A549 (cell line): ENCODE measurements around the gene FCGR2B. TPM values are rescaled to one million over a fixed set of nuclear protein-coding genes. Genes with fewer than 3 reads are reported as not detected.

Experiments used
- ATAC-seq, 2 experiments: fragments of 200-7000 bp in 1 of 2; fragments of >200 bp in 1 of 2; cut with Nextera tagmentation in 1 of 2; cut with Tn5 transposase in 1 of 2; 3 replicates each; pipeline versions ENCODE4 v1.8.0 to v1.9.1; 2018 to 2020; ENCODE audit warnings: mild to moderate bottlenecking in 1 of 2, moderate library complexity in 1 of 2
- CTCF ChIA-PET: fragments of 300-600 bp; sonication (Branson Sonifier 250); formaldehyde crosslinking; extraction: SDS; loops from one replicate; lab custom pipeline; 2021; ENCODE audit warnings: antibody characterized with exemption, inconsistent platforms; lab: Yijun Ruan, JAX
- POLR2A ChIA-PET: fragments of 350-600 bp; formaldehyde crosslinking; extraction: SDS; loops from one replicate; lab custom pipeline; 2021; ENCODE audit warnings: antibody characterized with exemption, inconsistent platforms; lab: Yijun Ruan, JAX
- DNase-seq, 2 experiments: peaks; one replicate each; pipeline versions ENCODE4 v3.0.0 to v3.0.0-alpha.2; 2011 to 2016; ENCODE audit warnings: low read depth in 1 of 2, low spot score in 1 of 2
- FAIRE-seq: peaks from 2 replicates; lab custom pipeline; 2011; peaks lifted over from hg19 to GRCh38; lab: Jason Lieb, UNC
- H3K27ac ChIP-seq, 2 experiments: fragments of >200 bp; sonication (Bioruptor Twin); formaldehyde crosslinking; 3 replicates each; pipeline ENCODE4 v1.5.1; 2016 to 2017
- H3K4me1 ChIP-seq: fragments of >200 bp; sonication (Bioruptor Twin); formaldehyde crosslinking; 3 replicates; pipeline ENCODE4 v1.6.1; 2016
- H3K4me2 ChIP-seq: fragments of >200 bp; sonication (Bioruptor Twin); formaldehyde crosslinking; 3 replicates; pipeline ENCODE4 v1.6.1; 2016
- H3K4me3 ChIP-seq: fragments of >200 bp; sonication (Bioruptor Twin); formaldehyde crosslinking; 3 replicates; pipeline ENCODE4 v1.5.1; 2016
- H3K9me3 ChIP-seq: fragments of >200 bp; sonication (Bioruptor Twin); formaldehyde crosslinking; 3 replicates; pipeline ENCODE4 v1.6.1; 2016
- CHD2 ChIP-seq: fragments of 150-350 bp; IDR thresholded peaks from 2 replicates; pipeline ENCODE4 v1.6.1; 2014; ENCODE audit warnings: low read length; ENCODE audit not compliant: partially characterized antibody
- FOSL2 ChIP-seq, 2 experiments: fragments of 450-650 bp in 1 of 2; fragments of >200 bp in 1 of 2; sonication (Bioruptor Twin) in 1 of 2; formaldehyde crosslinking; IDR thresholded peaks; 2 replicates each; pipeline versions ENCODE4 v1.5.0 to v1.6.1; 2016 to 2020; ENCODE audit warnings: mild to moderate bottlenecking in 1 of 2, moderate library complexity in 1 of 2
- GATA3 ChIP-seq: IDR thresholded peaks from 2 replicates; pipeline ENCODE4 v1.6.1; 2012; ENCODE audit warnings: borderline replicate concordance
- JUN ChIP-seq, 2 experiments: fragments of >200 bp; sonication (Bioruptor Twin); formaldehyde crosslinking; IDR thresholded peaks; 2 replicates in 1 of 2; 3 replicates in 1 of 2; pipeline ENCODE4 v1.6.1; 2016 to 2017
- JUNB ChIP-seq: fragments of >200 bp; sonication (Bioruptor Twin); formaldehyde crosslinking; IDR thresholded peaks from 2 replicates; pipeline ENCODE4 v1.6.1; 2016
- KDM1A ChIP-seq: fragments of 200-600 bp; sonication (generic); IDR thresholded peaks from 2 replicates; pipeline ENCODE4 v1.6.1; 2016; ENCODE audit warnings: low read depth, mild to moderate bottlenecking
- NPAS2 ChIP-seq: fragments of 250-450 bp; sonication (Bioruptor Pico); IDR thresholded peaks from 2 replicates; pipeline ENCODE4 v1.8.0; 2022; ENCODE audit warnings: mild to moderate bottlenecking, moderate library complexity, borderline replicate concordance
- PHF8 ChIP-seq: fragments of 200-600 bp; sonication (generic); IDR thresholded peaks from 2 replicates; pipeline ENCODE4 v1.6.1; 2016; ENCODE audit warnings: low read depth, mild to moderate bottlenecking, antibody characterized with exemption, moderate library complexity, borderline replicate concordance
- POLR2A ChIP-seq: IDR thresholded peaks from 2 replicates; pipeline ENCODE4 v1.6.1; 2012; ENCODE audit warnings: mild to moderate bottlenecking, low read length
- RFX5 ChIP-seq: fragments of 450-650 bp; IDR thresholded peaks from 2 replicates; pipeline ENCODE4 v1.7.1; 2014; ENCODE audit warnings: antibody characterized with exemption, mild to moderate bottlenecking, moderate library complexity
- RNF2 ChIP-seq: fragments of 200-600 bp; sonication (generic); IDR thresholded peaks from 2 replicates; pipeline ENCODE4 v1.6.1; 2016; ENCODE audit warnings: low read depth, mild to moderate bottlenecking, antibody characterized with exemption, moderate library complexity, borderline replicate concordance
- SREBF2 ChIP-seq: fragments of 450-650 bp; IDR thresholded peaks from 2 replicates; pipeline ENCODE4 v1.6.1; 2014; ENCODE audit warnings: mild to moderate bottlenecking, moderate library complexity
- TP53 ChIP-seq: fragments of 250-450 bp; sonication (Bioruptor Pico); IDR thresholded peaks from 2 replicates; pipeline ENCODE4 v1.5.0; 2021; ENCODE audit warnings: mild to moderate bottlenecking, moderate library complexity
- WGBS: methylation state at CpG from one replicate; pipeline ENCODE4 v1.1.6; 2017; ENCODE audit errors: missing lambda C conversion rate; 5-methylcytosine and 5-hydroxymethylcytosine counted together
- polyA plus RNA-seq, 4 experiments: library from polyadenylated mRNA; depleted of rRNA in 3 of 4; stranded (reverse); fragments of >200 nt; fragmentation: RNase III in 1 of 4; extraction: RNeasy Plus Mini Kit Qiagen cat#74134 plus additional on column Dnase treatment in 1 of 4; gene quantifications; 2 replicates in 3 of 4; 3 replicates in 1 of 4; pipeline ENCODE4 v1.2.3, GENCODE V29; 2011 to 2017
- TF ChIP-seq, protein P1 (sequence below): fragments of 200-600 bp; sonication (generic); IDR thresholded peaks from 2 replicates; pipeline ENCODE4 v1.6.1; 2016; ENCODE audit warnings: antibody characterized with exemption, mild to moderate bottlenecking, moderate library complexity
- TF ChIP-seq, protein P2 (sequence below): fragments of >200 bp; sonication (Bioruptor Twin); formaldehyde crosslinking; IDR thresholded peaks from 3 replicates; pipeline ENCODE4 v1.6.1; 2016
- TF ChIP-seq, protein P3 (sequence below): fragments of 250-450 bp; sonication (Bioruptor Pico); IDR thresholded peaks from 2 replicates; pipeline ENCODE4 v1.5.0; 2020; ENCODE audit warnings: low read depth, mild to moderate bottlenecking, moderate library complexity
- TF ChIP-seq, protein P4 (sequence below): fragments of 250-450 bp; sonication (Bioruptor Pico); IDR thresholded peaks from 2 replicates; pipeline ENCODE4 v1.5.0; 2021; ENCODE audit warnings: mild to moderate bottlenecking, moderate library complexity, borderline replicate concordance
- TF ChIP-seq, protein P5 (sequence below): IDR thresholded peaks from 2 replicates; pipeline ENCODE4 v1.6.1; 2012

FCGR2B gene
- polyA plus RNA-seq, 2 of the 4 experiments (the other 2 are of a cell fraction), result not detected

DNA sequence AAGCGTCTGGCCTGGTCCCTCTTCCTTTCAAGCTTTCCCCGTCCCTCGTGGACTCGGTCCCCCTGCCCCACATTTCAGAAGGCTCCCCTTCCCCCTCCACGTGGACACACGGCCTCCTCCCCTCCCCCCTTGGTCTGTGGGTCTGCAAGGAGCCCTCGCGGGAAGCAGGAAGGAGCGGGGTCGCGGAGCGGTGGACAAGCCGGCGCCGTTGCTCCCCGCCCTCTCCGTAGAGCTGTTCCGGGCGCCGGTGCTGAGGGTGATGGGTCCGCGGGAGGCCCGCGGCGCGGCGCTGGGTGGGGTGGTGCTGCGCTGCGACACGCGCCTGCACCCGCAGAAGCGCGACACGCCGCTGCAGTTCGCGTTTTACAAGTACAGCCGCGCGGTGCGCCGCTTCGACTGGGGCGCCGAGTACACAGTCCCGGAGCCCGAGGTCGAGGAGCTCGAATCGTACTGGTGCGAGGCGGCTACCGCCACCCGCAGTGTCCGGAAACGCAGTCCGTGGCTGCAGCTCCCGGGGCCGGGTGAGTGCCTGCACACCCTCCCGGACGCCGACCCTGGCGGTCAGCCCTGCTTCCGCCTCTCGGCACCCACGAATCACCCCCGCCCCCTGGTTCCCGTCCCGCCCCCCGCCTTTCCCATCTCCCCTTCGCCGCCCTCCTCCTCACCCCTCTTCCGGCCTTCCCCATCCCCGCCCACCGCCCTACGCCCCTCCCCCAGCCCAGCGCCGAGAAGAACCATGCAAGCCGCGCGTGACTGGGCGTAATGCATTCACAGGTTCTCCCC is 63.7 kb downstream of the FCGR2B start:
- 2% methylated on average over 12 of the region's 83 CpGs for WGBS
- Histone ChIP-seq H3K4me2 (peak overlapping the region; percentile 90), H3K9me3 (no peaks in the 10 kb centered on the region), H3K4me1 (peaks cover 16% of the 10 kb centered on the region; the same call in 2 of the 3 replicates), H3K27ac (peak overlapping the region; percentile 90 to 97), H3K4me3 (peak overlapping the region; percentile 73)
- peak; percentile 76 to 89 for DNase-seq
- no peak for FAIRE-seq
- TF ChIP-seq, protein P1, sequence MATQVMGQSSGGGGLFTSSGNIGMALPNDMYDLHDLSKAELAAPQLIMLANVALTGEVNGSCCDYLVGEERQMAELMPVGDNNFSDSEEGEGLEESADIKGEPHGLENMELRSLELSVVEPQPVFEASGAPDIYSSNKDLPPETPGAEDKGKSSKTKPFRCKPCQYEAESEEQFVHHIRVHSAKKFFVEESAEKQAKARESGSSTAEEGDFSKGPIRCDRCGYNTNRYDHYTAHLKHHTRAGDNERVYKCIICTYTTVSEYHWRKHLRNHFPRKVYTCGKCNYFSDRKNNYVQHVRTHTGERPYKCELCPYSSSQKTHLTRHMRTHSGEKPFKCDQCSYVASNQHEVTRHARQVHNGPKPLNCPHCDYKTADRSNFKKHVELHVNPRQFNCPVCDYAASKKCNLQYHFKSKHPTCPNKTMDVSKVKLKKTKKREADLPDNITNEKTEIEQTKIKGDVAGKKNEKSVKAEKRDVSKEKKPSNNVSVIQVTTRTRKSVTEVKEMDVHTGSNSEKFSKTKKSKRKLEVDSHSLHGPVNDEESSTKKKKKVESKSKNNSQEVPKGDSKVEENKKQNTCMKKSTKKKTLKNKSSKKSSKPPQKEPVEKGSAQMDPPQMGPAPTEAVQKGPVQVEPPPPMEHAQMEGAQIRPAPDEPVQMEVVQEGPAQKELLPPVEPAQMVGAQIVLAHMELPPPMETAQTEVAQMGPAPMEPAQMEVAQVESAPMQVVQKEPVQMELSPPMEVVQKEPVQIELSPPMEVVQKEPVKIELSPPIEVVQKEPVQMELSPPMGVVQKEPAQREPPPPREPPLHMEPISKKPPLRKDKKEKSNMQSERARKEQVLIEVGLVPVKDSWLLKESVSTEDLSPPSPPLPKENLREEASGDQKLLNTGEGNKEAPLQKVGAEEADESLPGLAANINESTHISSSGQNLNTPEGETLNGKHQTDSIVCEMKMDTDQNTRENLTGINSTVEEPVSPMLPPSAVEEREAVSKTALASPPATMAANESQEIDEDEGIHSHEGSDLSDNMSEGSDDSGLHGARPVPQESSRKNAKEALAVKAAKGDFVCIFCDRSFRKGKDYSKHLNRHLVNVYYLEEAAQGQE, result peak; percentile 41; the same call in 1 of the 2 replicates
- TF ChIP-seq RNF2 (peak; percentile 49; the same call in 1 of the 2 replicates), KDM1A (0 out of 2 replicates have a peak, but pooled peaks have one; percentile 12), GATA3 (no peak), NPAS2 (CRISPR knock-in tag) (no peak), JUN (IDR thresholded peaks at IDR 0.05) (peak; percentile 55 to 79; a peak in 4 of 5 replicates), FOSL2 (IDR thresholded peaks at IDR 0.05) (no peak), FOSL2 (CRISPR knock-in tag; IDR thresholded peaks at IDR 0.05) (no peak), PHF8 (peak; percentile 50; the same call in 1 of the 2 replicates), CHD2 (peak; percentile 44), POLR2A (peak; percentile 96), SREBF2 (no peak), TP53 (CRISPR knock-in tag) (no peak), JUNB (no peak), RFX5 (no peak)
- TF ChIP-seq, protein P2, sequence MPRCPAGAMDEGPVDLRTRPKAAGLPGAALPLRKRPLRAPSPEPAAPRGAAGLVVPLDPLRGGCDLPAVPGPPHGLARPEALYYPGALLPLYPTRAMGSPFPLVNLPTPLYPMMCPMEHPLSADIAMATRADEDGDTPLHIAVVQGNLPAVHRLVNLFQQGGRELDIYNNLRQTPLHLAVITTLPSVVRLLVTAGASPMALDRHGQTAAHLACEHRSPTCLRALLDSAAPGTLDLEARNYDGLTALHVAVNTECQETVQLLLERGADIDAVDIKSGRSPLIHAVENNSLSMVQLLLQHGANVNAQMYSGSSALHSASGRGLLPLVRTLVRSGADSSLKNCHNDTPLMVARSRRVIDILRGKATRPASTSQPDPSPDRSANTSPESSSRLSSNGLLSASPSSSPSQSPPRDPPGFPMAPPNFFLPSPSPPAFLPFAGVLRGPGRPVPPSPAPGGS, result peak; percentile 68; the same call in 1 of the 3 replicates
- TF ChIP-seq, protein P3, sequence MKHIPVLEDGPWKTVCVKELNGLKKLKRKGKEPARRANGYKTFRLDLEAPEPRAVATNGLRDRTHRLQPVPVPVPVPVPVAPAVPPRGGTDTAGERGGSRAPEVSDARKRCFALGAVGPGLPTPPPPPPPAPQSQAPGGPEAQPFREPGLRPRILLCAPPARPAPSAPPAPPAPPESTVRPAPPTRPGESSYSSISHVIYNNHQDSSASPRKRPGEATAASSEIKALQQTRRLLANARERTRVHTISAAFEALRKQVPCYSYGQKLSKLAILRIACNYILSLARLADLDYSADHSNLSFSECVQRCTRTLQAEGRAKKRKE, result no peak
- TF ChIP-seq, protein P4, sequence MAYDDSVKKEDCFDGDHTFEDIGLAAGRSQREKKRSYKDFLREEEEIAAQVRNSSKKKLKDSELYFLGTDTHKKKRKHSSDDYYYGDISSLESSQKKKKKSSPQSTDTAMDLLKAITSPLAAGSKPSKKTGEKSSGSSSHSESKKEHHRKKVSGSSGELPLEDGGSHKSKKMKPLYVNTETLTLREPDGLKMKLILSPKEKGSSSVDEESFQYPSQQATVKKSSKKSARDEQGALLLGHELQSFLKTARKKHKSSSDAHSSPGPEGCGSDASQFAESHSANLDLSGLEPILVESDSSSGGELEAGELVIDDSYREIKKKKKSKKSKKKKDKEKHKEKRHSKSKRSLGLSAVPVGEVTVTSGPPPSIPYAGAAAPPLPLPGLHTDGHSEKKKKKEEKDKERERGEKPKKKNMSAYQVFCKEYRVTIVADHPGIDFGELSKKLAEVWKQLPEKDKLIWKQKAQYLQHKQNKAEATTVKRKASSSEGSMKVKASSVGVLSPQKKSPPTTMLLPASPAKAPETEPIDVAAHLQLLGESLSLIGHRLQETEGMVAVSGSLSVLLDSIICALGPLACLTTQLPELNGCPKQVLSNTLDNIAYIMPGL (CRISPR knock-in tag), result no peak; the same call in 1 of the 2 replicates
- TF ChIP-seq, protein P5, sequence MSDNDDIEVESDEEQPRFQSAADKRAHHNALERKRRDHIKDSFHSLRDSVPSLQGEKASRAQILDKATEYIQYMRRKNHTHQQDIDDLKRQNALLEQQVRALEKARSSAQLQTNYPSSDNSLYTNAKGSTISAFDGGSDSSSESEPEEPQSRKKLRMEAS, result peak; percentile 77
- ChIA-PET POLR2A (interaction anchor here (0.7 to 2.5 kb wide), 12 partner anchors 10 to 337 kb away, joined by 3 to 19 read pairs (median 6); partner anchors contain the start of gene DUSP12), CTCF (interaction anchor here (0.7 to 6.4 kb wide), 12 partner anchors 7 to 156 kb away, joined by 3 to 80 read pairs (median 3); partner anchors contain the start of gene ATF6)
- peak; percentile 82 to 86 for ATAC-seq
